Measurements from ENCODE around the gene TRH. TPM values are rescaled to one million over a fixed set of nuclear protein-coding genes. Genes with fewer than 3 reads are reported as not detected.

TRH gene
- total and polyA plus RNA-seq, 9 of the 15 experiments (the other 6 are each of a cell fraction or from before 2014, with no cell fraction given) = not detected

GRCh38 chr3:129975705-129976048 is 1.2 kb downstream of the TRH start:
- Histone ChIP-seq H4K20me1 (replicated peaks; ENCODE audit: control insufficient read depth, insufficient read depth, low read length) (no peaks in the 10 kb centered on the region), H3K9ac (ENCODE audit: insufficient read depth in 1 of 2, low read depth in 2 of 2, low read length in 2 of 2) (no peak overlapping the region), H2AFZ (ENCODE audit: low read depth, low read length) (no peak overlapping the region), H3K27ac (ENCODE audit: extremely low read depth, low read depth, low read length) (no peak overlapping the region), H3K4me1 (replicated peaks in 1 of 2; ENCODE audit: control insufficient read depth in 2 of 2, insufficient read depth in 2 of 2, low read length in 2 of 2) (peaks cover 0 to 11% of the 10 kb centered on the region in 2 experiments; a peak in 2 of 5 replicates), H3K36me3 (ENCODE audit: control insufficient read depth, insufficient read depth, low read length) (no peaks in the 10 kb centered on the region), H3K4me2 (ENCODE audit: insufficient read depth, low read length) (no peak overlapping the region), H3K79me2 (ENCODE audit: control insufficient read depth, insufficient read depth, low read length) (no peaks in the 10 kb centered on the region), H3K9me3 (replicated peaks; ENCODE audit: control insufficient read depth, insufficient read depth, low read depth, low read length) (no peaks in the 10 kb centered on the region), H3K27me3 (ENCODE audit: control insufficient read depth in 2 of 2, insufficient read depth in 2 of 2, low read length in 2 of 2) (peaks cover 11 to 52% of the 10 kb centered on the region in 2 experiments; a peak in 4 of 5 replicates), H3K4me3 (no peak overlapping the region), H3K9me1 (ENCODE audit: control insufficient read depth, insufficient read depth, low read length) (no peaks in the 10 kb centered on the region)
- intact Hi-C loops (cut with micrococcal nuclease) (no loop called here), in situ Hi-C loops (cut with MboI) (no loop called here)
- FAIRE-seq (no peak), ATAC-seq (no peak), DNase-seq (ENCODE audit: extremely low read depth in 1 of 4, low spot score in 3 of 4) (no peak)
- BruUV-seq (replicated peaks) = no TSS peak
- ChIA-PET POLR2A (no interaction called here), CTCF (ENCODE audit: low intra/inter-chr PET ratio) (no interaction called here)
- 18% methylated on average over 7 of the region's 27 CpGs for WGBS (ENCODE audit: insufficient coverage, low coverage, missing lambda C conversion rate)
- TF ChIP-seq CTCF (IDR thresholded peaks at IDR 0.05 in 2 of 3, conservative IDR thresholded peaks at IDR 0.05 in 1 of 3; ENCODE audit: insufficient read depth in 2 of 3, low read depth in 1 of 3, low read length in 3 of 3) = 0 out of 6 replicates have a peak, but pooled peaks of 1 of the 3 experiments have one; percentile 19
- TF ChIP-seq ZBTB7A (IDR thresholded peaks at IDR 0.05; ENCODE audit: borderline replicate concordance, control insufficient read depth, low read depth, low read length) = no peak
- TF ChIP-seq CBFA2T2 (conservative IDR thresholded peaks at IDR 0.05) = no peak

GRCh38 chr3:129976286-129976685 is 1.8 kb downstream of the TRH start:
- no TSS peak for BruUV-seq (replicated peaks)
- Histone ChIP-seq H3K9ac (ENCODE audit: insufficient read depth in 1 of 2, low read depth in 2 of 2, low read length in 2 of 2) (no peak overlapping the region), H2AFZ (ENCODE audit: low read depth, low read length) (no peak overlapping the region), H3K27ac (ENCODE audit: extremely low read depth, low read depth, low read length) (no peak overlapping the region), H3K4me1 (replicated peaks in 1 of 2; ENCODE audit: control insufficient read depth in 2 of 2, insufficient read depth in 2 of 2, low read length in 2 of 2) (peaks cover 0 to 11% of the 10 kb centered on the region in 2 experiments; a peak in 2 of 5 replicates), H3K27me3 (ENCODE audit: control insufficient read depth in 2 of 2, insufficient read depth in 2 of 2, low read length in 2 of 2) (peaks cover 11 to 55% of the 10 kb centered on the region in 2 experiments; a peak in 4 of 5 replicates), H3K4me3 (no peak overlapping the region), H3K9me3 (replicated peaks; ENCODE audit: control insufficient read depth, insufficient read depth, low read depth, low read length) (no peaks in the 10 kb centered on the region), H3K79me2 (ENCODE audit: control insufficient read depth, insufficient read depth, low read length) (no peaks in the 10 kb centered on the region), H3K4me2 (ENCODE audit: insufficient read depth, low read length) (no peak overlapping the region), H3K9me1 (ENCODE audit: control insufficient read depth, insufficient read depth, low read length) (no peaks in the 10 kb centered on the region), H3K36me3 (ENCODE audit: control insufficient read depth, insufficient read depth, low read length) (no peaks in the 10 kb centered on the region), H4K20me1 (replicated peaks; ENCODE audit: control insufficient read depth, insufficient read depth, low read length) (no peaks in the 10 kb centered on the region)
- ChIA-PET POLR2A (no interaction called here), CTCF (ENCODE audit: low intra/inter-chr PET ratio) (interaction anchor here (0.7 kb wide), 1 partner anchor 22 kb away, joined by 3 read pairs; no protein-coding TSS in a partner anchor)
- 3% methylated on average over 4 of the region's 4 CpGs for WGBS (ENCODE audit: insufficient coverage, low coverage, missing lambda C conversion rate)
- ATAC-seq (no peak), DNase-seq (ENCODE audit: extremely low read depth in 1 of 4, low spot score in 3 of 4) (no peak), FAIRE-seq (no peak)
- intact Hi-C loops (cut with micrococcal nuclease) (no loop called here), in situ Hi-C loops (cut with MboI) (no loop called here)
- TF ChIP-seq ZBTB2 (IDR thresholded peaks at IDR 0.05) = no peak
- TF ChIP-seq ZNF507 (tag; conservative IDR thresholded peaks at IDR 0.05) = no peak

Data from K562 (cell line).